DOHH2 (cell line): ENCODE data around the gene PMIS2.

Experiments
- H3F3A ChIP-seq: fragments of 200-600 bp; sonication (generic), shearing (Covaris generic); 2 replicates; pipeline ENCODE4 v1.6.0; 2016; ENCODE audit warnings: antibody characterized with exemption, mild to moderate bottlenecking; ENCODE audit not compliant: control insufficient read depth, insufficient read depth
- H3K27ac ChIP-seq: fragments of 200-600 bp; sonication (generic); 2 replicates; pipeline ENCODE4 v1.5.1; 2014; ENCODE audit warnings: low read depth, mild to moderate bottlenecking, low read length, moderate library complexity
- H3K27me3 ChIP-seq: fragments of 200-600 bp; sonication (generic); 2 replicates; pipeline ENCODE4 v1.6.1; 2014; ENCODE audit warnings: mild to moderate bottlenecking, low read length, mixed read lengths; ENCODE audit not compliant: control insufficient read depth
- H3K36me3 ChIP-seq: fragments of 200-600 bp; sonication (generic); 2 replicates; pipeline ENCODE4 v1.6.1; 2014; ENCODE audit warnings: mild to moderate bottlenecking, low read length, moderate library complexity, mixed read lengths; ENCODE audit not compliant: control insufficient read depth
- H3K4me1 ChIP-seq: fragments of 200-600 bp; sonication (generic); 2 replicates; pipeline ENCODE4 v1.6.1; 2014; ENCODE audit warnings: mild to moderate bottlenecking, low read length, mixed read lengths; ENCODE audit not compliant: control insufficient read depth
- H3K4me2 ChIP-seq: fragments of 200-600 bp; sonication (generic); 2 replicates; pipeline ENCODE4 v1.6.0; 2014; ENCODE audit warnings: mild to moderate bottlenecking, low read length, moderate library complexity
- H3K4me3 ChIP-seq: fragments of 200-600 bp; sonication (generic); 2 replicates; pipeline ENCODE4 v1.5.1; 2014; ENCODE audit warnings: mild to moderate bottlenecking, low read length, mixed read lengths
- H3K79me2 ChIP-seq: fragments of 200-600 bp; sonication (generic); 2 replicates; pipeline ENCODE4 v1.6.1; 2014; ENCODE audit warnings: mild to moderate bottlenecking, low read length, mixed read lengths; ENCODE audit not compliant: control insufficient read depth
- H3K9me2 ChIP-seq: fragments of 200-600 bp; sonication (generic); replicated peaks from 2 replicates; pipeline ENCODE4 v1.6.1; 2014; ENCODE audit warnings: mild to moderate bottlenecking, low read length, mixed read lengths; ENCODE audit not compliant: control insufficient read depth
- H3K9me3 ChIP-seq: fragments of 200-600 bp; sonication (generic); 2 replicates; pipeline ENCODE4 v1.6.1; 2014; ENCODE audit warnings: antibody characterized with exemption, low read length, mixed read lengths; ENCODE audit not compliant: control insufficient read depth, insufficient read depth
- H4K20me1 ChIP-seq: fragments of 200-600 bp; sonication (generic); 2 replicates; pipeline ENCODE4 v1.6.0; 2014; ENCODE audit warnings: low read depth, mild to moderate bottlenecking, antibody characterized with exemption, low read length, moderate library complexity; ENCODE audit not compliant: control insufficient read depth, insufficient read depth
- EZH2phosphoT487 ChIP-seq: fragments of 200-600 bp; sonication (generic); IDR thresholded peaks from 2 replicates; pipeline ENCODE4 v1.6.1; 2017; ENCODE audit warnings: borderline replicate concordance, mild to moderate bottlenecking, antibody characterized with exemption, low read length, moderate library complexity, mixed read lengths
- TF ChIP-seq, protein P1 (sequence below): fragments of 200-600 bp; sonication (generic); IDR thresholded peaks from one replicate; pipeline ENCODE4 v1.5.1; 2014; ENCODE audit warnings: antibody characterized with exemption, mild to moderate bottlenecking, low read depth, low read length; ENCODE audit not compliant: poor library complexity, severe bottlenecking

Gene PMIS2

GRCh38 chr19:35608251-35608650 lies 22.3 kb downstream of the PMIS2 start:
- H3K9me2 ChIP-seq: no peaks in the 10 kb centered on the region
- H3K4me1 ChIP-seq: peaks cover 24% of the 10 kb centered on the region
- TF ChIP-seq, protein P1, sequence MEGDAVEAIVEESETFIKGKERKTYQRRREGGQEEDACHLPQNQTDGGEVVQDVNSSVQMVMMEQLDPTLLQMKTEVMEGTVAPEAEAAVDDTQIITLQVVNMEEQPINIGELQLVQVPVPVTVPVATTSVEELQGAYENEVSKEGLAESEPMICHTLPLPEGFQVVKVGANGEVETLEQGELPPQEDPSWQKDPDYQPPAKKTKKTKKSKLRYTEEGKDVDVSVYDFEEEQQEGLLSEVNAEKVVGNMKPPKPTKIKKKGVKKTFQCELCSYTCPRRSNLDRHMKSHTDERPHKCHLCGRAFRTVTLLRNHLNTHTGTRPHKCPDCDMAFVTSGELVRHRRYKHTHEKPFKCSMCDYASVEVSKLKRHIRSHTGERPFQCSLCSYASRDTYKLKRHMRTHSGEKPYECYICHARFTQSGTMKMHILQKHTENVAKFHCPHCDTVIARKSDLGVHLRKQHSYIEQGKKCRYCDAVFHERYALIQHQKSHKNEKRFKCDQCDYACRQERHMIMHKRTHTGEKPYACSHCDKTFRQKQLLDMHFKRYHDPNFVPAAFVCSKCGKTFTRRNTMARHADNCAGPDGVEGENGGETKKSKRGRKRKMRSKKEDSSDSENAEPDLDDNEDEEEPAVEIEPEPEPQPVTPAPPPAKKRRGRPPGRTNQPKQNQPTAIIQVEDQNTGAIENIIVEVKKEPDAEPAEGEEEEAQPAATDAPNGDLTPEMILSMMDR: no peak
- no peak for TF ChIP-seq EZH2phosphoT487
- H4K20me1 ChIP-seq: no peaks in the 10 kb centered on the region
- no peak overlapping the region for H3K4me2 ChIP-seq
- H3K36me3 ChIP-seq: no peaks in the 10 kb centered on the region
- no peaks in the 10 kb centered on the region for H3K27me3 ChIP-seq
- H3F3A ChIP-seq: no peaks in the 10 kb centered on the region
- H3K4me3 ChIP-seq: no peak overlapping the region
- H3K79me2 ChIP-seq: peaks cover 6% of the 10 kb centered on the region
- H3K9me3 ChIP-seq: peaks cover 4% of the 10 kb centered on the region; the same call in 1 of the 2 replicates
- H3K27ac ChIP-seq: no peak overlapping the region

- Histone ChIP-seq H3K9me3 (peaks cover 4% of the 10 kb centered on the region; the same call in 1 of the 2 replicates), H3K27ac (no peak overlapping the region), H3K4me3 (peak overlapping the region; percentile 16; the same call in 1 of the 2 replicates)
Observed at GRCh38 chr19:35609851-35610353, 23.9 kb downstream of the PMIS2 start.

DNA sequence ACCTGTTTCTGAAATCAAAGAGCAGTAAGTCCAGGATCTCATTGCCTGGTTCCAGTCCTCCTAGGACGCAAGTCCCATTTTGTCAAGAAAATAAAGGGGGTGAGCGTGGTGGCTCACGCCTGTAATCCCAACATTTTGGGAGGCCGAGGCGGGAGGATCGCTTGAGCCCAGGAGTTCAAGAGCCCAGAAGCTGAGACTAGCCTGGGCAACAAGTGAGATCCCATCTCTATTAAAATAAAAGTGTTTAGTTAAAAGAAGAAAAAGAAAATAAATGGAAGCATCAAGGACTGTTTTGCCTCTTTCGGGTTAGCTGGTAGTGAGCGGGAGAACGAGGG lies 26.2 kb downstream of the PMIS2 start:
- Histone ChIP-seq H3K4me2 (peak overlapping the region; percentile 76), H3K27me3 (no peaks in the 10 kb centered on the region), H3K36me3 (peaks cover 21% of the 10 kb centered on the region), H3K9me3 (peaks cover 4% of the 10 kb centered on the region; the same call in 1 of the 2 replicates), H3K27ac (no peak overlapping the region), H3K9me2 (no peaks in the 10 kb centered on the region), H3K79me2 (peaks cover 15% of the 10 kb centered on the region), H3F3A (no peaks in the 10 kb centered on the region), H4K20me1 (no peaks in the 10 kb centered on the region), H3K4me3 (peak overlapping the region; percentile 81), H3K4me1 (peaks cover 28% of the 10 kb centered on the region)
- TF ChIP-seq, protein P1: no peak
- no peak for TF ChIP-seq EZH2phosphoT487

More at GRCh38 chr19:35609851-35610353, 23.9 kb downstream of the PMIS2 start:
- Histone ChIP-seq H3K79me2 (peaks cover 15% of the 10 kb centered on the region), H3K4me2 (peak overlapping the region; percentile 27), H3K4me1 (peaks cover 28% of the 10 kb centered on the region), H4K20me1 (no peaks in the 10 kb centered on the region), H3K36me3 (peaks cover 8% of the 10 kb centered on the region), H3F3A (no peaks in the 10 kb centered on the region), H3K9me2 (no peaks in the 10 kb centered on the region), H3K27me3 (no peaks in the 10 kb centered on the region)
- no peak for TF ChIP-seq EZH2phosphoT487
- TF ChIP-seq, protein P1: no peak
